NK-92 (cell line): ENCODE data around the gene GABPB1.
"Not testable (repeated sequence)": the region's sequence is repeated elsewhere in the genome, so short reads cannot be mapped to it uniquely, and the experiment has no call there.

Source experiments
- DNase-seq: peaks from one replicate; lab custom pipeline; 2025; ENCODE audit not compliant: unreplicated experiment; lab: John Stamatoyannopoulos, UW

Gene GABPB1

DNA sequence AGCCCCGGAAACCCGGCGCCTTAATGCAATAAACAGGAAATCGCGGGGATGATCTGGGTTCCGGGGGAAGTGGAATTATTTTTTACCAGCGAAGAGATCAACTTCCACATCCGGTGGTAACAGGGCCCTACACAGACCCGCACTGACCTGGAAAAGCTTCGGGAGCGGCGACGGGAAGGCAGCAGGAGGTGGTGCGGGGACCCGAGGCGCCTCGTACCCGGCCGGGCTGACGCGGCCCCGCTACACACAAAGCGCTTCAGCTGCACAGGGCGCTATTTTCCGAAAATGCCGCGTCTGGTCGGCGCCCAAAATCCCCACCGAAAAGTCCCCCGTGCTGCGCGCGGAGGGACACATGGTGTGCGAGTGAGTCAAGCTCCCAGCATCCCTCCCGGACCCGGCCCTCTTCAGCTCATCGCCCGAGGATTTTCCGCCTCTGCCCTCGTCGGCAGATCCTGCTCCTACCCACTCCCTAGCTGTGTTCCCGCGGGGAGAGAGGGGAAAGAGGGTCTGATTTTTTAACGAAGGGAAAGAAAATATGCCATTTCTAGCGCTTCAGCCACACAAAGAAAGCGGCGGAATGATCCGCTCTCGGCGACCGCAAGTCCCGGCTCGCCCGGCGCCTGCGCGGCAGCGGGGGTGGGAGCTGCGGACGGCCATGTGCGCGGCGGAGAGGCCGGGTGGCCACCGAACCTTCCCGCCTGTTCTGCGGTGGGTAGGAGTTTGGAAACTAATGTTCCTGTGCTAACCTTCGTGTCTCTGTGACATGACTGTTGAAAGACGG, at the start of gene GABPB1:
Gene GABPB1, minus strand, starts transcription at position 361 of the 781 bp plus-strand sequence. CDS start 45,400 bp downstream, outside the sequence.
- DNase-seq = no peak

DNA sequence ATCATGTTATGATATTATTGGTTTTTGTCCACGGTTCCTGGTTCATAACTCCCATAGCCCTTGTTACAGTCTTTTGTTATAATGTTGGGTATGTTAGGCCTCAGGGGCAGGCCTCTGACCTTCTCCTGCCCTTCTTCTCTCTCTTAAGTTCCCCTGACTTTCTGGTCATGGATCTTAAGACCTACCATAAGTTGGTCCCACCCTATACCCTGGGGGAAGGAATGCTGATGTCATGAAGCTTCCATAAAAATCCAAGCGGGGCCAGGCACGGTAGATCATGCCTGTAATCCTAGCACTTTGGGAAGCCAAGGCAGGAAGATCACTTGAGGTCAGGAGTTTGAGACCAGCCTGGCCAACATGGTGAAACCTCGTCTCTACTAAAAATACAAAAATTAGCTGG, 36.6 kb upstream of the GABPB1 start:
- DNase-seq = not testable (repeated sequence)

DNA sequence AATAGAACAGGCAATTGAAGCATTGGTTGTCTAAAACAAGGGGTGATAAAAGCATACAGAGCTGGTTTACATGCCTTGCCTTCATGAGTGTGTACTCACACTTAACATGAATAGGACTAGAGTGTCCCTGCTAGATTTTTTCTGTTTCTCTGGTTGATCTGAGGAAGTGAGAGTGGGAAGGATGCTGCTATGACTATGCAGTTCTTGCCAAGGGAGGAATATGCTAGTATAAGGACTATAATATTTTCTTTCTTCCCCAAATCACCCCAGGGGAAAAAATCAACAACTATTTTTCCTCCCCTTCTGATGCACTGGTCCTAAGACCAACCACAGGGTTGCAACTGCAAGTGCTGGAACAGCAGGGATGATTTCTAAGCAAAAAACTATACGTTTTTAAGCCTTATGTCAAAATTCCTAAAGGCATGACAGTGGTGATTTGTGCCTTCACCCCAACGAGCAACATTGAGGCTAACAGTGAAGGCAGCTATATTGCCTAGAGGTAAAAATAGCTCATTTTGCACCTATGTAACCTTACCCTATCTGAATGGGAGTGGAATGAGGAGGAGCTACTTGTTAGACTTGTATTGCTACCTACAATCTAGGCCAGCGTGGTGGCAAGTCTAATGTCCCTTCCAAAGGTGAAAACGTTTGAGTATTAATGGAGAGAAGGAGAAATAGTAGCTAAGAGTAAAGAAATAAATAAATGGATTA, 35.7 kb upstream of the GABPB1 start:
- DNase-seq = no peak

DNA sequence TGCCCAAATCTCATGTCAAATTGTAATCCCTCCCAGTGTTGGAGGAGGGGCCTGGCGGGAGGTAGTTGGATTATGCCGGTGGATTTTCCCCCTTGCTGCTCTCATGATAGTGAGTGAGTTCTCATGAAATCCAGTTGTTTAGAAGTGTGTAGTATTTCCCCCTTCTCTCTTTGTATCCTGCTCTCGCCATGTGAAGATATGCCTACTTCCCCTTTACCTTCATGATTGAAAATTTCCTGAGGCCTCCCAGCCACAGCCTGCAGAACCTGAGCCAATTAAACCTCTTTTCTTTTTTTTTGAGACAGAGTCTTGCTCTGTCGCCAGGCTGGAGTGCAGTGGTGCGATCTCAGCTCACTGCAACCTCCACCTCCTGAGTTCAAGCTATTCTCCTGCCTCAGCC, 27.4 kb upstream of the GABPB1 start:
- not testable (repeated sequence) for DNase-seq

DNA sequence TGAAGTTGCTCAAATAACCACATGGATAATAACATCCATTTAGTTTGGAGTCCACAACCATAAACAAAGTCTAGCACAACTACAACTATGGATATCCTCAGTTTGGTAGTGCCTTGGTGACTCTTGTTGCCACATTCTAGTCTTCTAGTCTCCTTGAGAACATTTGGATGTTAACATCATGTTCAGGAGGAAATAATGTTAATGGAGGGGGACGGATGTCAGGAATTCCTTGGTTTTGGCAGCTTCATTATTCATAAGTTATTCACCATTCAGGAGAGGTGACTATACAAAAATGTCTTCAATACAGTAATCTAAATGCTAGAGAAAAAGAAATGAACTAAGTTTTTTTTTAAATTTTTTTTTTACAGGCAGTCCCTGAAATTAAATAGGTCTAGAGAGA, 26.4 kb upstream of the GABPB1 start:
- DNase-seq = no peak

DNA sequence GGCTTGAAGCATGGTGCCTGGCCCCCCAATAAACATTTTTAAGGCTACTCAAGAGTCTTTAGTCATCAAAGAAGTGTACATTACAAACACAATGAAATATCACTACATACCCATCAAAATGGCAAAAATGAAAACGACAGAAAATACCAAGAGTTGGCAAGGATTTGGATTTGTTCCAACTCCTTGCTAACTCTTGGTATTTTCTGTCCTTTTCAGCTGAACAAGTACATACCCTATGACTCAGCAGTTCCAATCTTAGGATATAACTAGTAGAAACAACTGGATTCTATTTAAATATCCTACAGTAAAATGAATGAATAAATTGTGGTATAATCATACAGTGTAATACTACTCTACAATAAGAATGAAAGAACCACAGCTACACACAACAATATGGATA, 25.1 kb upstream of the GABPB1 start:
- no peak for DNase-seq

DNA sequence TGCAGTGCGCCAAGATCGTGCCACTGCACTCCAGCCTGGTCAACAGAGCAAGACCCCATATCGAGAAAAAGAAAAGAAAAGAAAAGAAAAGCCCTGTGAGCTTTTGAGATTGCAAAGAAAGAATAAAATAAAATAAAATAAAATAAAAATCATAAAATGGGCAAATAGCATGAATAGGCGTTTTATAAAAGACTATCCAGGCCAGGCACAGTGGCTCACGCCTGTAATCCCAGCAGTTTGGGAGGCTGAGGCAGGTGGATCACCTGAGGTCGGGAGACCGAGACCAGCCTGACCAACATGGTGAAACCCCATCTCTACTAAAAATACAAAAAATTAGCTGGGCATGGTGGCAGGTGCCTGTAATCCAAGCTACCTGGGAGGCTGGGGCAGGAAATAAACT, 24.4 kb upstream of the GABPB1 start:
- DNase-seq = not testable (repeated sequence)

DNA sequence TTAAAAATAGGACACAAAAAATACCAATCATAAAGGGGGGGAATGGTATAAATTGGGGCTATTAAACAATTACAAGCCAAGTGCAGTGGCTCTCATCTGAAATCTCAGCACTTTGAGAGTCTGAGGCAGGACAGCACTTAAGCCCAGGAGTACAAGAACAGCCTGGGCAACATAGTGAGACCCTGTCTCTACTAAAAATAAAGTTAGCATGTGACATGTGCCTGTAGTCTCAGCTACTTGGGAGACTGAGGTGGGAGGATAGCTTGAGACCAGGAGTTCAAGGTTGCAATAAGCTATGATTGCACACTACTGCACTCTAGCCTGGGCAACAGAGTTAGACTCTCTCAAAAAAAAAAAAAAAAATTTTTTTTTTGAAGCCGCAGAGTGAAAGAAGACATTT, 23.8 kb upstream of the GABPB1 start:
- no peak for DNase-seq

DNA sequence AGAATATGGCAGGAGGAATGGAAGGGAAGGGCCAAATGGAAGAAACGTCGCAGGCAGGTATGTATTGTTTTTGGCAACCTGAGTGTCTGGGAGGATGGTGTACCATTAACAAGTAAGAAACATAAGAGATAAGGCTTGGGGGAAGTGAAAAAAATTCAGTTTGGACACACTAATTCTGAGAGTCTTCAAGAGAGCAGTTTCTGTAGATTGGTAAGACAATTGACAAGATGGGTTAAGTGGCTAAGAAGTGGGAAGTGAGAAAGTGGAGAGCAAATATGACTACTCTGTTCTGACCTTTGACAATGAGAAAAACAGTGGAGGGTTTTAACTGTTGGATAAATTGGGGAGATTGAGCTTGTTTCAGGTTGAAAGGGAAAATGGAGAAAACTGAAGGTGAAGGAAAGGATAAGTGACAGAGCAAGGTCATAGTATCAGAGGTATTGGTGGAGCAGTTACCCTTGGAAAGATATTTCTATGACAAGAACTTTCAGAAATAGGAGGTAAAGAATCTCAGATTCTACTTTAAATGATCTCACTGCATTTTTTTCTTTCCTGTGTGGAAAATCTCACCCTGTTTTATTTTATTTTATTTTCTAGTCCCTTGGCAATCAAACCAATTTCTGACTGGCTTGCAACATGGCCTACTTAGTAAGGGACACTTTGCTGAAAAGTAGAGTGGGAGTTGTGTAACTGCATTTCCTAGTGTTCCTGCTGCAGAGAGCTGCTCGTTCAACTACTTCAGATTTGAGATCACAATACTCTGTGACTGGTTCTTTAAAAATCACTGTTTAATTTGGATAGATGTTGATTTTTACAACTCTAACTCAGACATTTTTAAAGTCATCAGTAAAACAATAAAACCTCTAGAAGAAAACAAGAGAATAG, 23.1 kb upstream of the GABPB1 start:
- no peak for DNase-seq

DNA sequence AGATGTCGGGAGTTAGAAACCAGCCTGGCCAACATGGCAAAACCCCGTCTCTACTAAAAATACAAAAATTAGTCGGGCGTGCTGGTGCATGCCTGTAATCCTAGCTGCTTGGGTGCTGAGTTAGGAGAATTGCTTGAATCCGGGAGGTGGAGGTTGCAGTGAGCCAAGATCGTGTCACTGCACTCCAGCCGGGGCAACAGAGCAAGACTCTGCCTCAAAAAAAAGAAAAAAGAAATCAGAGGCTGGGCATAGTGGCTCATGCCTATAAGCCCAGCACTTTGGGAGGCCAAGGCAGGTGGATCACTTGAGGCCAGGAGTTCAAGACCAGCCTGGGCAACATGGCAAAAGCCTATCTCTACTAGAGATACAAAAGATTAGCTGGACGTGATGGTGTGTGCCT, 14.6 kb upstream of the GABPB1 start:
- not testable (repeated sequence) for DNase-seq

DNA sequence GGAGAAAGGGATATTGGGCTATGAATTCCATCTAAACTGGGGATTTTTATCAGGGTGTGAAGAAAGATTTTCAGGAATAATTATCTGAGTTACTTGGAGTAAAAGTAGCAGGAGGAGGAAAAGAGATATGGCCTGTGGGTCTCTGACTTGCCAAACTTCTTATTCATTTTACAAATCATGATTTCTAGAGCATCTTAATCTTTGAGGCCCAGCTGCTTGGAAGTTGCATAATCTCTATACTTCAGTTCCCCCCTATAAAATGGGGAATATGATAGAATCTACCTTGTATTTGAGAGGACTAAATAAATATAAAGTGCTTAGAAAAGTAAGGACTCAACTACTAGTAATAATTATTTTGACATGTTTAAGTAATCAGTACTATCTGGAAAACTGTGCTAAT, 11.0 kb upstream of the GABPB1 start:
- no peak for DNase-seq

DNA sequence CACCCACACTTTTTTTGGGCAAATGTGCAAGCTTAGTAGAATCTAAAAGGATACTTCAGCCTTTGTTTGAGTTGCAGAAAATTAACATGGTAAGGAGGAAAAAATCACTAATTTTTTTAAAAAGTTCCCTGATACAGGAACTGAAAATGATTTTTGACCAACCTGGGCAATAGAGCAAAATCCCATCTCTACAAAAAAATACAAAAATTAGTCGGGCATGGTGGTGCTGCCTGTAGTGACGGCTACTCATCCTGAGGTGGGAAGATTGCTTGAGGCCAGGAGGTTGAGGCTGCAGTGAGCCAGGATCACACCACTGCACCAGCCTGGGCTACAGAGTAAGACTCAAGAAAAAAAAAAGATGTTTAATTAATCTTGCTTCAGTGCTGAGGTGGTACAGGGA, 10.6 kb upstream of the GABPB1 start:
- no peak for DNase-seq

DNA sequence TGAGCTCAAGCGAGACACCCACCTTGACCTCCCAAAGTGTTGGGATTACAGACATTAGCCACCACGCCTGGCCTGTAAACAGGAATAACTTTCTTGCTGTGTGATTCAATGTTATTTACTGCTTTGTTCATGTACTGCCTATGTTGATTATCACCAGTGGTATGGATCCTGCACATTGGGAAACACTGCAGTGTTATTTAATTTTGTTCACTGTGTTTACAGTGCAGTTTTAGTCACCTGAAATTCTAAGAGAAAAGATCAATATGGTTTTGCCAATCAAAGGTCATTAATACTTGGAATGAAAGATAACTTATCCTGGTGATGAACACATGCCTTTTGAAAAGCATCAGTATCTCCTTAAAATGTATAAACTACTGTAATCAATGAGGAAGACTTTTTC, 8.6 kb upstream of the GABPB1 start:
- DNase-seq = no peak

DNA sequence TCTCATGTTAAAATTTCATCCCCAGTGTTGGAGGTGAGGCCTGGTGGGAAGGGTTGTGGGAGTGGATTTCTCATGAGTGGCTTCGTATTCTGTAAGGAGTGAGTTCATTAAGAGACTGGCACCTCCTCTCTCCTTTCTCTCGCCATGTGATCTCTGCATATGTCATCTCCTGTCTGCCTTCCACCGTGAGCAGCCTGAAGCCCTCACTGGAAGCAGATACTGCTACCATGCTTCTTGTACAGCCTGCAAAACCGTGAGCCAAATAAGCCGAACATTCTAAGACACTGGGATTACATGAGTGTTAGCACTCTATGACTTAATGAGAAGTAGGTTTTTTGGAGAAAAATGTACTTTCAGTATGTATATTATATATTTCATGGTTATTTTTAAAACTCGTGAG, 6.8 kb upstream of the GABPB1 start:
- DNase-seq = no peak

DNA sequence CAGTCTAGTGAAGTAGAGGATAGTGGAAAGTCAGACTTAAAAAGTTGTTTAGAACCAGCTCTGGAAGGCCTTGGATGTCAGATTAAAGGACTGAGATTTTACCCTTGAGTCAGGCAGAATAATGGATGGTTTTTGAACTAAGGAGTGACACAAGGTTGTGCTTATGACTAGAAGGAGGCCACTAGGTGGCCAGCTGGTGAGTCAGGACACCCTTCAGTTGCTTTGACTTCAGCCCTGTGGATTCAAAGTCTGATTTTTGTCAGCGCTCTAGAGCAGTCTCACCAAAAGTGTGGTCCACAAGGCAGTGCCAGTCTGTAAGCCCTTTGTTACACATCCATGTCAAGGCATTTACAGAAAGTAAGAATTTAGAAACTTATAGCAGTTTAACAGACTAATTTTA, 3.8 kb upstream of the GABPB1 start:
- DNase-seq = no peak

DNA sequence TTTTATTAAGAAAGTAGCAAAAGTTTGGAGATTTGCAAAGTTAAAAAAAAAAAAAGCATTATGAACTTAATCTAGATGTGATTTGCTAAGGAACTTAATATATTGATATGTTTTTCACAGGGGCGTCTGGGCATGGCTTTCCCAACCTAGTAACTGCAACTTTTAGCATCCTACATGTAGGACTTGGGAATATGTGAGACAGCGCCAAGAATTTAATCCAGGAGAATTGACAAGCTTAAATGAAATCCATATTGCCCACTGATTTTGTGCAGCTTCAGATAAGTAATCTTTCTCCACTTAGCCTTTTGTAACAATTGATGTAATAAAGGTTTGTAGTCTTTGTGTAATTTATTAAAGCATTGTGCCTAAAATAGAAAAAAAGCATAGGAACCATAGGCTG, 982 bp upstream of the GABPB1 start:
- no peak for DNase-seq

DNA sequence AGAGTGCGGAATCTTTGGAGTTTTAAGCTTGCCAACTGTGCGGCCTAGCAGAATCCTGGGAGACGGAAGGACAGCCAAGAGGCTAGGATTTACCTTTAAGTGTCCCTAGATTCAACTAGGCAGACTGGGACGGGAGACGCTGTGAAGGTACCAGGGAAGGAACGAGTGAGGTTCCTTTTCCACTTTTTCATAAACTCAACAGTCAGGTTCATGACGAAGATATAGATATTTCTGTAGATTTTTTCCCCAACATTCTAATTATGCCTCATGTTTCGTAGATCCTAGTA, 564 bp upstream of the GABPB1 start:
- no peak for DNase-seq

DNA sequence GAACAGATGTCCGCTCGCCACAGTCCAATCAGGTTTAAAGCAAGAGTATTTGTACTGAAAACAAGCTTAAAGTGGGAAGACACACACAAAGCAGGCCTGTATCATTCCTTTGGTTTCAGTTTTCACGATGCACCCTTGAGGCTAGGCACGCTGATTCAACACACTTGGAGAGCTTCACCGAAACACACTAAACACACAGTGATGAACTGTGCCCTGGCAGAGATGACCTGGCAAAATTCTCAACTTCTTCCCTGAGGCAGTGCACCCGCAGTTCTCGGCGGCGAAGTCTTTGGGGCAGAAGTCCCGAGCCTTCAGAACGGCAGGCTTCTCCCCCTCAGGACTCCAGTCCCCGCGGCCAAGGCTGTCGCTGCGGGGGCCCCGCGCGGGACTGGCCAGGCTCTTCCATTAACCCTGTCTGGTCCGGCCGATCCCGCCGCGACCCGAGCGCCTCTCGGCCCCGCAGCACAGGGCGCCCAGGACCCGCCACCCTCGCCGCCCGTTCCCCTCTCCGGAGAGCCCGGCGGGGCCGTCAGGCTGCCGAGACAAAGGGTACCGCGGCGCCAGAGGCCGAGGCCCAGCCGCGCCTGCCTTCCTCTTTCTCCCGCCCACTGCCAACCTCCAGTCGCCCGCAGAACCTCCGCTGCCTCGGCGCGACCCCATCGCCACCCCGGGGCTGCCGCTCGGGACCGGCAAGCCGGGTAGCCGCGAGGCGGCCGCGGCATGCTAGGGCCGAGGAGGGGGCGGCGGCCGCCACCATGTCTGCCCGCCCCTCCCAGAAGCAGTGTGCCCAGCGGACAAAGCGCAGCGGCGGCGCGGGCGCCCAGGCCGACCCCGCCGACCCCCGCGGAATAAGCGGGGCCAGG, 792 bp downstream of the GABPB1 start:
- no peak for DNase-seq

DNA sequence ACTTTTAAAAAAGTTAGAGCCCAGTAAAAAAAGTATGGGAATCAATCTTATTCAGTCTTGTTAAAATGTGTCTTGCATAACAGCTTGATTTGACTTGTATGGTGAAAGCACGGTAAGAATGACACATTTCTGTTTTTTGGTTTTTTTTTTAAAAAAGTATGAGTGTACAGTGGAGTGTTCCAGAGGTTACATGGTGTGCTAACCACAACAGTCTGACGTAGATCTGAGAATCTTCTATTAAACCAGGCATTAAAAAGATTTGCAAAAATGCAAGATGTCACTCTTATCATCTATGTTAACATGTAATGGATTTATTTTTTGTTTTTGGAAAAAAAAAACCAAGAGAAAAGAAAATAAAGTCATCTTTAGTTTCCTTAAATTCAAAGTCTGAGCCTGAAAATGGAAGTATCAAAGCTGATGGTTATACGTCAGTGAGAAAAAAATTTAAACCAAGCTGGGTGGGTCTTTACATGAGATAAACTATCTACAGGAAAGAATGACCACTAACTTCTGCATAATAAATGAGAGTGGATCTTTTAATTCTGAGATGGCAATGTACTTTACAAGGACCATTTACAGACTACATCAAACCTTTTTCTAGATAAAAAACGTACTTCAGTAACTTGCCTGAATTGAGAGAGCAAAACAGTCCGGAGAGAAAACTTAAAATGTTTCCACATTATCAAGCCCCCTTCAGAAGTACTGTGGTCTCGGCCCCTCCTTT, 1.6 kb downstream of the GABPB1 start:
- DNase-seq = no peak

DNA sequence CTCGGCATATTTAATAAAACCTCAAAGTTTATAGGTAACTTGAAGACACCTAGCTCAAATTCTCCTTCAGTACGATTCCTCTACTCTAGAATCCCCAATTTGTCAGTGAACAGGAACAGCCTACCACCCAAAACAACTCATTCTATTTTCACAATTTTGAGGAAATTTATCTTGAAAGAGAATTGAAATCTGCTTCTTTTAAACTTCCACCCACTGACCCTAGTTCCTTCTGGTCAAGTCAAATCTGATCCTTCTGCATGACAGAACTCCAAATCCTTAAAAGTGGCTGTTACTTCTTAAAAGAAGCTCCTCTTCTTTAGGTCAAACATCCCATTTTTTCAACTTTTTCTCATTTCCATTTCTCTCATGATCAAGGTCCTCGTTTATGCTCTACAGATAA, 4.4 kb downstream of the GABPB1 start:
- DNase-seq = no peak
